GM19395 (cell line): ENCODE results near the gene LMBRD1.

ENCODE experiments used
- ATAC-seq: cut with Tn5 transposase; IDR thresholded peaks from one replicate; pipeline ENCODE4 v1.9.1; 2021; ENCODE audit warnings: mild to moderate bottlenecking, moderate library complexity; ENCODE audit not compliant: unreplicated experiment

Gene LMBRD1

DNA sequence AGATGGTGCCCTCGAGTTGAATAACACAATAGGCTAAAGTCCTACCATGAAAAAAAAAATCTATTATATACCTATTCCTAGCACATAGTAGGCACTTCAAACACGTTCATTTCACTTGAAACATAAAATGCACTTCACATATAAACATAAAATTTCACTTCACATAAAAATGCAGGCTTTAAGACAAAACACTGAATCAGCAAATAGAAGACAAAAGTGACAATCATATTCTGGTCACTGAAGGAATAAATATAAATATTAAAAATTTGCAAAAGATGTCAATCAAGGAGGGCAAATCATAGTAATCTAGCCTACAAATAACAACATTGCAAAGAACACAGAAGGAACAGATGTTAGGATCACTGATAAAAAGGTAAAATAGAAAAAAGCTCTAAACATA is 153.1 kb downstream of the LMBRD1 start:
- ATAC-seq: no peak

DNA sequence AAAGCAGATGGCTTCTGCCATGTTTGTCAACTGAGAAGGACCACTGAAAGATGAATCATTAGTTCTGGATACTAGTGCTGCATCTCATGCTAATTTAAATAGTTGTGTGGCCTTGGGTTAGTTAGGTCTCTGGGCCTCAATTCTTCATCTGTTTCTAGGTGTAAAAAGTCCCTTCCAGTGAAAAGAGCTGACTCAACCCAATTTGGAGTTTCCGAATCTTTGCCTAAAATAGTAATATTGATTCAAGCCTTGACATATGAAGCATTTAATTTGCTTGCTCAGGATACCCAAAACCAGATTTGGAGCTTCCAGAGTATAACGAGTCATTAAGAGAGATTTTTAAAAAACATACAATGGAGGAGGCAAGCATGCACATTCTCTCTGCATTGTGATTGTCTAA is 163.9 kb downstream of the LMBRD1 start:
- no peak for ATAC-seq

DNA sequence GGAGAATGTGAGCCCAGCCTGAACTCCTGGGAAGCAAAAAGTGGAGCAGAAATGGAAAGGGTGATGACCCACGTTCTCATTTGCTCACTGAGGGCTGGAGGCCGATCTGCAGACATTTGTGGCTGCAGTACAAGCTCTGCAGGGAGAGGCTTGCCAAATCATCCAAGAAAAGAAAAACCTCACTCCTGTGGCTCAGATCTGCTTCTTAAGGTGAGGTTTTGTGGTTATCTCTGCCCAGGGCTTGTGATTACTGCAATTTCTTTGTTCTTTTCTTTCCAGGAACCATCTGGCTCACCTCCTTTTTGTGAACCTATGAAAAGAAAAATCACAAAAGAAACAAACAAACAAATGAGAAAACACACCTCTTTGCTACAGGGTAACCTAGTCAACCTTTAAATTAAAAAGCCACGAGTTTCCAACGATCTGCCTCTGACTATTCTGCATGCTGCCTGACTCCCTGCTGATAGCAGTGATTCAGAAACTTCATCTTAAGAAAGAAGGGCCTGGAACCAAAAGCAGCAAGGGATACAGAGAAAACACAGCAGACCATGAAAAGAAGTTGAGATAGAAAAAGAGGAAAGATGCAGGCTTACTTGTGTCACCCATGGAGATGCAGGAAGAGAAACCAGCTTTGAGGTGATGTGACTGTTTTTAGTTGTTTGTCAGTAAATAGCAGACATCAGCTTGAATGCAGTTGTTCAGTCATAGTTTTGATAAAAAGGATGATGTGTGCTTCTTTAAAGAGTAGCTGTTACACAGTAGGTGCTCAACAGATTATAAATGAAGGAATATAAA is 165.1 kb downstream of the LMBRD1 start:
- ATAC-seq: peak; percentile 64

DNA sequence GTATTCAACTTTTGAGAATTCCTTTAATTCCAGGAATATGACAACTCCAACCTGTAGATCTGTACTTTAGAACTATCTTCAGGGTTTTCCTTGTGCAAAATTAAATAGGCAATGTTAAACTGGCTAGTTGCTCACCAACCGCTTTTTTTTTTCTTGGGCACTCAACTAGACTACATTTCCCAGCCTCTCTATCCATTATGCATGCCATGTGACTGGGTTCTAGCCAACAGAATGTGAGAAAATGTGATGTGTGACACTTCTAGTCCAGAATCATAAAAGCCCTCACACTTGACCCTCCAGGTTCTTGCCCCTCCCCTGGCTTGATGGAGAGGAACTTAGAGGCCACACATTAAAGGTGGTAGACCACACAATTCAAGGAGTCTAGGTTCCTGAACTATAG is 166.0 kb downstream of the LMBRD1 start:
- ATAC-seq: no peak

DNA sequence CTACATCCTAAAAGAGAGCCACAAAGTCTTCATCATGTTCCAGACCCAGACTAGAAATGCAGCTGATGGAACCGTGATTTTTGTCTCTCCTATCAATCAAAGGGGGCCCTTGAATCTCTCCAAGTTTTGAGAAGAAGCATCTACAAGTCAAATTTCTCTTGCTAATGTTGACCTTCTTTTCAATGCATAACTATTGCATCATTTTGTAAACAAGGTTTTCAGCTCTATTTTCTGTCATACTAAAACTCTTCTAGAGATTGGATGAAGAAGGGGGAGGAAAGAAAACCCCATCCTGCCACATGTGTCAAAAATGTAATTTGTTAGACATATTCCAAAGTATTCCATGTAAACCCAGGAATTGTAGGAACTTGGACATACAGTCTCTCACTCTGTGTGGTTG is 169.2 kb downstream of the LMBRD1 start:
- no peak for ATAC-seq

DNA sequence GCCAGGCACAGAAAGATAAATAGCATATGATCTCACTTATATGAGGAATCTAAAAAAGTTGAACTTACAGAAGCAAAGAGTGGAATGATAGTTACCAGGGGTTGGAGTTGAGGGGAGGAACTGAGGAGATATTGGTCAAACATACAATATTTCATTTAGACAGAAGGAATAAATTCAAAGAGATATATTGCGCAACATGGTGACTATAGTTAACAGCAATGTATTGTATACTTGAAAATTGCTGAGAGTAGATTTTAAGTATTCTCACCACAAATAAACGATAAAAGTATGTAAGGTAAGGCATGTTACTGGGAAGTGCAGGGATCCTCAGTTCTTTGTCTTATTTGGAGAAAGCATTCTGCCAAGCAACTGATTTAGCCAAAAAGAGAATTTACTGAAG is 171.9 kb downstream of the LMBRD1 start:
- ATAC-seq: no peak
